NCI-H2196 (cell line): ENCODE measurements around the gene CNOT11.

Experiments
- DNase-seq: peaks from one replicate; lab custom pipeline; 2025; ENCODE audit not compliant: unreplicated experiment; lab: John Stamatoyannopoulos, UW

Gene CNOT11

GRCh38 chr2:101274142-101274541 is 21.5 kb downstream of the CNOT11 start:
- no peak for DNase-seq

GRCh38 chr2:101277111-101277510 is 24.4 kb downstream of the CNOT11 start:
- no peak for DNase-seq

GRCh38 chr2:101278925-101279324 is 26.2 kb downstream of the CNOT11 start:
- no peak for DNase-seq

GRCh38 chr2:101281482-101281881 is 28.8 kb downstream of the CNOT11 start:
- no peak for DNase-seq

GRCh38 chr2:101282980-101283379 is 30.3 kb downstream of the CNOT11 start:
- no peak for DNase-seq

GRCh38 chr2:101286684-101287083 is 34.0 kb downstream of the CNOT11 start:
- no peak for DNase-seq

GRCh38 chr2:101287303-101287702 is 34.6 kb downstream of the CNOT11 start:
- DNase-seq, result no peak

- no peak for DNase-seq
Measured at GRCh38 chr2:101290711-101291110, 38.0 kb downstream of the CNOT11 start.

GRCh38 chr2:101291973-101292372 is 39.3 kb downstream of the CNOT11 start:
- no peak for DNase-seq

GRCh38 chr2:101293544-101293943 is 40.9 kb downstream of the CNOT11 start:
- no peak for DNase-seq

- no peak for DNase-seq
Measured at GRCh38 chr2:101294861-101295260, 42.2 kb downstream of the CNOT11 start.

- DNase-seq, result no peak
Measured at GRCh38 chr2:101295895-101296294, 43.2 kb downstream of the CNOT11 start.

GRCh38 chr2:101296371-101296770 is 43.7 kb downstream of the CNOT11 start:
- DNase-seq, result no peak

- no peak for DNase-seq
Measured at GRCh38 chr2:101297383-101297782, 44.7 kb downstream of the CNOT11 start.

- no peak for DNase-seq
Measured at GRCh38 chr2:101299604-101300003, 46.9 kb downstream of the CNOT11 start.

GRCh38 chr2:101300164-101300563 is 47.5 kb downstream of the CNOT11 start:
- DNase-seq, result no peak

GRCh38 chr2:101300836-101301235 is 48.1 kb downstream of the CNOT11 start:
- no peak for DNase-seq

GRCh38 chr2:101302016-101302415 is 49.3 kb downstream of the CNOT11 start:
- no peak for DNase-seq

GRCh38 chr2:101303688-101304087 is 51.0 kb downstream of the CNOT11 start:
- no peak for DNase-seq

- no peak for DNase-seq
Measured at GRCh38 chr2:101305035-101305434, 52.3 kb downstream of the CNOT11 start.

GRCh38 chr2:101305492-101306078 is 52.9 kb downstream of the CNOT11 start:
- no peak for DNase-seq

- no peak for DNase-seq
Measured at GRCh38 chr2:101306410-101306809, 53.7 kb downstream of the CNOT11 start.

GRCh38 chr2:101307503-101307902 is 54.8 kb downstream of the CNOT11 start:
- DNase-seq, result no peak
